NOMO-1 treated with dmso at 0.1 percent for 144 hours (cell line): ENCODE results near the gene RAB3A.
"Not testable (repeated sequence)": the region's sequence is repeated elsewhere in the genome, so short reads cannot be mapped to it uniquely, and the experiment has no call there.

Source experiments
- DNase-seq: peaks from one replicate; lab custom pipeline; 2025; ENCODE audit not compliant: unreplicated experiment; lab: John Stamatoyannopoulos, UW

The RAB3A gene

DNA sequence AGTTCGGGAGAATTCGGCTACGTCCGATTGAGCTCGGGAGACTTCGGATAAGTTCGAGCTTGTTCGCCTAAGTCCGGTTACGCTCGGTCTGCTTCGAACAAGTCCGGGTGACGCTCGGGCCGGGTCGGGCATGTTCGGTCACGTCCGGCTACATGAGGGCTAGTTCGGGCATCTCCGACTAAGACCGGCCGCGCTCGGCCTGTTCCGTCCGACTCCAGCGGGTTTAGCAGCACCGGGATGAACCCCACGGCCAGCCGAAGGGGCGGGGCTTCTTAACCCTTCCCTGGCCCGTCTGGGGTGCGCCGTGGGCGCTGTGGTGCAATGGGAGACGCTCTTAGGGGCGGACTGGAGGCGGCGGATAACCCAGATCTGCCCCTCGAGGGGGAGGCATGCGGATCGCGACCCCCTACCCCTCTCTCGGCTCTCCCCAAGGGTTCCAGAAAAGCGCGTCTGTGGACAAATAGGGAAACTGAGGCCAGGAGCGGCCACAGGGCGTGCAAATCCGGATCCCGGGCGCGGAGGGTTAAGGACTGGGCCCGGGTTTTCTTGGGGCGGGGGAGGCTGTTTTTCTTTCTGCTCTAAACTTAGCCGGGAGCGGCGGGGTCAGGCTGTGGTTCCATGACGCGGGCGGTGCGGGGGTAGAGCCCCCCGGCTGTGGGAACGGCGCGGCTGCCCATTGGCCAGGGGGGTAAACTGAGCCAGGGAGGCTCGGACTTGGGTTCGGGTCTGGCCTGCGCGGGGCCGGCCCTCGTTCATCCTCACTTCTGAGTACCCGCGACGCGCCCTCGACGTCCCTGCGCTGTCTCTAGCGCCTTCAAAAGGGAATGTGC, 20.9 kb upstream of the RAB3A start:
- DNase-seq = peak; percentile 94

- peak; percentile 64 for DNase-seq
Measured at GRCh38 chr19:18223860-18224524, 20.1 kb upstream of the RAB3A start.

DNA sequence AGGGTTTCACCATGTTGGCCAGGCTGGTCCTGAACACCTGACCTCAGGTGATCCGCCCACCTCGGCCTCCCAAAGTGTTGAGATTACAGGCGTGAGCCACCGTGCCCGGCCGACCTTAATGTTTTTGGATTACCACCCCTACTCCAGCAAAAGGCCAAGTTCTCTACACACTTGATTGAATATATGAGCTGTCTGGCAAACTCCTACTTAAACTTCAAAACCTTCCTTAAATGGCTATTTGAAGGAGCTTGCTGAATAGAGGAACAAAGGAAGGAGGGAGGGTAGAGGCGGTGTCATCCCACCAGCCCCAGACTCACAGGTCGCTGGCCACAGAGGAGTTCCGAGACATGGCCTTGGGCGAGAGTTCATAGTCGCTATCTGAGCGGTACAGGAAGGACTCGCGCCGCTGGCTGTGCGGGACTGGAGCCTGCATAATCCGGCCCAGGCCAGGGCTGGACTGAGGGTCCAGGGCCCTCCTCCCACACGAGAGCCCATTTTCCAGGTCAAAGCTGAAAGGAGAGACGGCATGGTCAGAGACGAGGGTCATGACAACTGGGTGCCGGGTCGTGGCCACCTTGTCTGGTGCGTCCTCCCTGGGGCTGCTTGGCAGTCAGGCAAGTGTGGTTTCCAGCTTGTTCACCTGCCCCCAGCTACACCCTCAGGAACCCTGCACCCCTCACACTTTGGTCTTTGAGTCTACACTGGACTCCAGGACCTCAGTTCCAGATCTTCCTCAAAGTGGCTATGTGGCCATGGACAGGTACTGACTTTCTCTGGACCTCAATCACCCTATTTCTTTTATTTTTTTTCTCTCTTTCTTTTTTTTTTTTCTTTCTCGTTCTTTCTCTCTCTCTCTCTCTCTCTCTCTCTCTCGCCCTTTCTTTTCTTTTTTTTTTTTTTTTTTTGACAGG, 18.2 kb upstream of the RAB3A start:
- DNase-seq = no peak

DNA sequence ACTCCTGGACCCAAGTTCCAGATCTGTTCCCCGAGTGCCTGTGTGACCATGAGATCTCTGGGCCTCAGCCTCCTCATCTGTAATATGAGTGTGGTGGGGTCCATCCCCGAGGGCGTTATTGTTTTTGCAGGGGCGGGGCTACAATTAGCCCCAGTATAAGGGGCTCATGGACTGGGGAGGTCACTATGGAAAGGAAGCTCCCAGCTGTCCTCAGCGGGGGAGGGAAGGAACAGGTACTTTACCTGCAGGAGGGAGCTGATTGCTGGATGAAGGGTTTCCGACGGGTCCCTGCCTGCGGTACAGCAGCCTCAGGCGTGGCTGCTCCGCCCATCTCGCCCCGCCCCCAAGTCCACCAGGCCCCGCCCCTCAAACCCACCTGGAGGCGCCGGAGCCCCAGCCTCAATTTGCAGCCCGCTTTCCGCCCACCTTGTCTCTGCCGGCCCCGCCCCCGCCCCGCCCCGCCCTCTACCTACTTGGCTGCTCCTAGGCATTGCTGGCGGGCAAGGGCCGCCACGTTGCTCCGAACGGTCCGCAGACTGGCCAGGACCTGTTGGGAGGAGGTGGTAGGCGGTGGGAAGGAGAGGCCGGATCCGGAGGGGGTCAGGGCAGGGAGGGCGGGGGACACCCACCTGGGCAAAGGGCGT, 16.9 kb upstream of the RAB3A start:
- no peak for DNase-seq

- DNase-seq = no peak
Measured at GRCh38 chr19:18219911-18220631, 16.2 kb upstream of the RAB3A start.

DNA sequence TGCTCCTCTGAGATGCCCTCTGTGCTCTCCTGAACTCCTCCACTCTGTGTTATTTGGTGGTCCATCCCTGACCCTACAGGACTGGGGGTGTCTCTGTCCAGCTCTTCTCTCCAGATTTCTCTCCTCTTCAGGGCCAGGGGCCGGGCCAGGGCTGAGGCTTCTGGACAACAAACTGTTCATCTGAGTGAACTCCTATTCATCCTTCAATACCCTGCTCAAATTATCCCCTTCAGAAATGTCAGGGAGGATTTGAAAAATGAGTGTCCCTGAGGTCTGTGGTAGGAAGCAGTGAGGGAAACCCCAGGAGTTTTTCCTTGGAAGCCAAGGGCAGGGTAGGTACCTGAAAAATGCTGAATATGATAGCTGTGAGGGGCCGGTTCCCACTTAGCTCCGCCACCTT, 14.8 kb upstream of the RAB3A start:
- no peak for DNase-seq

- DNase-seq = no peak
Measured at GRCh38 chr19:18218159-18218558, 14.3 kb upstream of the RAB3A start.

- DNase-seq = no peak
Measured at GRCh38 chr19:18216789-18217188, 12.9 kb upstream of the RAB3A start.

GRCh38 chr19:18214779-18215433, 11.1 kb upstream of the RAB3A start:
- DNase-seq = no peak

DNA sequence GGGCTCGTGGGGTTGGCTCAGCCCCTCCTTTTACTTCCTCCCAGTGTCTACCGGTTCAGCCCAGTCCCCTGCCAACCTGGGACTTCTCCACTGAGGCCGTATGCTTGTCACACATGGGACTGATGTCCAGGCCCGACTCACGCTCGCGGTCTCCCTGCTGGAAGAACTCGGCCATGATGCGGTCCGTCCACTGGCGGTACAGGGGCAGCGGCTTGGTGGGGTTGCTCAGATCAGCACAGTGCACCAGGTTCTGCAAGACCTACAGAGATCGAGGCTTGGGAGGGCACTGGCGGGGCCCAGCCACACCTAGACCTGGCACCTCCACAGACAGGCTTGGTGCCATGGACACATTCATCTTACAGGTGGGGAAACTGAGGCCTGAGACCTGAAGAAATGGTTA, 7.8 kb upstream of the RAB3A start:
- DNase-seq = no peak

DNA sequence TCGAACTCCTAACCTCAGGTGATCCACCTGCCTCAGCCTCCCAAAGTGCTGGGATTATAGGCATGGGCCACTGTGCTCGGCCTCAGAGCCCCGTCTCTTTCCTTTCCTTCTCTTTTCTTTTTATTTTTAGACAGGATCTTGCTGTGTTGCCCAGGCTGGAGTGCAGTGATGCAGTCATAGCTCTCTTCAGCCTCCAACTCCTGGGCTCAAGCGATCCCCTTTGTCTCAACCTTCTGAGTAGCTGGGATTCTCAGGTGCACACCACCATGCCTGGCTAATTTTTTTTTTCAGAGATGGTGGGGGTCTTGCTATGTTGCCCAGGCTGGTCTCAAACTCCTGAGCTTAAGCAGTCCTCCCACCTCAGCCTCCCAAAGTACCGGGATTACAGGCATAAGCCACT, 6.1 kb upstream of the RAB3A start:
- not testable (repeated sequence) for DNase-seq

GRCh38 chr19:18208098-18208951, 4.5 kb upstream of the RAB3A start:
- DNase-seq = no peak

DNA sequence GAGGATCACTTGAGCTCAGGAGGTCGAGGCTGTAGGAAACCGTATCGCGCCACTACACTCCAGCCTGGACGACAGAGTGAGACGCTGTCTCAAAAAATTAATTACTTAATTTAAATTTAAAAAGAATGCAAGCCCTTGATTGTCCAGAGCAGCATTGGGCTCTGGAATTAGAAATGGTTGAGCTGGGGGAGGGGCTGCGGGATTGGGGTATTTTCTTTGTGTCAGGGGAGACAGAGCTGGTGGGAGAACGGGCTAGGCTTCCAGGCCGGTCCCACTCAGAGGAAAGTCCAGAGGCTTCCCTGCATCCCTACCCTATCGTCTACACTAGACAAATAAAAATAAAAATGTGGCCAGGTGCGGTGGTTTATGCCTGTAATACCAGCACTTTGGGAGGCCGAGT, 2.2 kb upstream of the RAB3A start:
- no peak for DNase-seq

DNA sequence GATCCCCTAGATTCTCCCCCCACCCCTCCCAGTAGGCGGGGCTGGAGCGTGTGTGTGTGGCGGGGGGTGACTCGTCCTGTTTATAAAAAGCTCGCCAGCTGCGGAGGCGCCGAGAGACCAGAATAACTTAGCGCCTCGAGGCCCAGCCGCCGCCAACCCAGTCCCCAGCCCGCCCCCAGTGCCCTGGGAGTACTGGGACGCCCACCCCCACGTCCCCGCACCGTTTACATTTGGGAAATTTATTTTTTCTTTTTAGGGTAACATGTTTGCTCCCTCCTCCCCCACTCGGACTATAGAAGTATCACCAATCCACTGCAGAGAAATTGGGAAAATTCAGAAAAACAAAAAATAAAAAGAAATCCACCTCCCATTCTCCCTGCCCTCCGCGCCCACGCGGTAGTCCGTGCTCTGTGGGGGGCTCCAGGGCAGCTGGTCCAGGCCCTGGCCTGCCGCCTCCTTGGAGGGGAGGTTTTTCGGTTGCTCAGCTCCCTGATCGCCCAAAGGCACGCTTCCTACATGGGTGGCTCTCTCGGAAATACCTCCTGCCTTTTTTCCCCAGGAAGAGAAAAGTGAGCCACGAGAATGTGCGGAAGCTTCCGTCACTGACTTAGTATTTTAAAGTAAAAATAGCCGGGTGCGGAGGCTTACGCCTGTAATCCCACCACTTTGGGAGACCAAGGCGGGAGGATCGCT, 1.5 kb upstream of the RAB3A start:
- DNase-seq = no peak

DNA sequence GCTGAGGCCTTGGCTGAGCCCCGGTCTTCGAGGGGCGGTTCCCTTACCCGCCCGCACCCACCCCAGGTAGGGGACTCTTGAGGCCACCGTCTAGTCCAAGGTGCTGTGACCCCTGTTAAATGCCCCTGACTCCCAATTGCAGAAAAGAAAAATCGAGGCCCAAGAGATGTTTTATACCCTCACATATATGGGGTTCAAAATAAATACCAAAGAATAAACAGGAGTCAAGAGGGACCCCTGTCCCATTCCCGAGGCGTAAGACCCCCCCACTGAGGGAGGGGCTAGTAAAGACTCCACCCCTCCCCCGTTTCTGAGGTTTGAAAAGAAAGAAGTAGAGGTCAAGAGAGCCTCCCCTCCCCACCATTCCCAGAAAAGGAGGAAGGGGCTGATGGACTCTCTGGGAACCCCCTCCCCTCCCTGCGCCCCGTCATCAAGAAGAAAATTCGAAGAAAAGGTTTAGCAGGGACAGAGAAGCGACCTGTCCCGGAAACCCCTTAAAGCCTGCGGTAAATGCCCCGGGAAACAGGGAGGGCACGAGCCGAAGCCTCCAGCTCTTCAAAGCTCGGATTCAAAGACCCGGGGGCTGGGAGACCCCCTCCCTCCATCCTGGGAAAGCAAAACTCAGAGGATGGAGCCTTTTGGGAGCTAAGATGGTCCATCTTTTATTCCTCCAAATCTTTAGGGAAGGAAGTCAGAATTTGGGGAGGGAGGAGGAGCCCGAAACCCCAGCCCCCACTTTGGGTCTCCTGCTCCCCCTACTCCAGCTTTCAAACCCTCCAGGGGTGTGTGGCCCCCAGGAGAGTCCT, 755 bp upstream of the RAB3A start:
- DNase-seq = no peak

GRCh38 chr19:18203408-18203862, 407 bp downstream of the RAB3A start:
- no peak for DNase-seq

- no peak for DNase-seq
Measured at GRCh38 chr19:18202778-18203407, 949 bp downstream of the RAB3A start.
